Central memory CD8-positive, alpha-beta T cell (primary cell): ENCODE measurements around the gene TRIM40.

ENCODE experiments used
- ATAC-seq: fragments of 150-1000 bp; cut with Tn5 transposase; replicated peaks from 2 replicates; pipeline ENCODE4 v1.10.0; 2022; ENCODE audit warnings: mild to moderate bottlenecking, moderate FRiP score, moderate number of reproducible peaks; ENCODE audit not compliant: poor library complexity, severe bottlenecking; ENCODE audit errors: extremely low read depth
- DNase-seq, 2 donors: peaks; one replicate each; pipeline ENCODE4 v3.0.0; 2021; ENCODE audit warnings: low spot score in 2 of 2
- H3K27ac Mint-ChIP-seq: one replicate; pipeline ENCODE4 v1.8.0; 2022; ENCODE audit warnings: low read depth, mild to moderate bottlenecking, moderate library complexity, mixed read lengths
- H3K27me3 Mint-ChIP-seq: one replicate; pipeline ENCODE4 v1.8.0; 2022; ENCODE audit warnings: mixed read lengths
- H3K36me3 Mint-ChIP-seq: one replicate; pipeline ENCODE4 v1.8.0; 2022; ENCODE audit warnings: mild to moderate bottlenecking, moderate library complexity, mixed read lengths; ENCODE audit not compliant: insufficient read depth
- H3K4me1 Mint-ChIP-seq: one replicate; pipeline ENCODE4 v1.8.0; 2022; ENCODE audit warnings: mixed read lengths
- H3K4me3 Mint-ChIP-seq: one replicate; pipeline ENCODE4 v1.8.0; 2022; ENCODE audit warnings: mild to moderate bottlenecking, moderate library complexity, mixed read lengths
- H3K9me3 Mint-ChIP-seq: one replicate; pipeline ENCODE4 v1.8.0; 2022; ENCODE audit warnings: mixed read lengths

The TRIM40 gene

GRCh38 chr6:30188541-30188940 lies 52.6 kb downstream of the TRIM40 start:
- Mint-ChIP-seq H3K9me3 (no peaks in the 10 kb centered on the region), H3K36me3 (peaks cover 78% of the 10 kb centered on the region), H3K4me3 (no peak overlapping the region), H3K4me1 (peaks cover 5% of the 10 kb centered on the region), H3K27me3 (no peaks in the 10 kb centered on the region), H3K27ac (no peak overlapping the region)
- DNase-seq (no peak), ATAC-seq (no peak)

GRCh38 chr6:30192076-30192475 lies 56.1 kb downstream of the TRIM40 start:
- H3K36me3 Mint-ChIP-seq, result peaks cover 63% of the 10 kb centered on the region
- no peak overlapping the region for H3K4me3 Mint-ChIP-seq
- H3K27ac Mint-ChIP-seq, result peak overlapping the region; percentile 87
- no peaks in the 10 kb centered on the region for H3K9me3 Mint-ChIP-seq
- H3K4me1 Mint-ChIP-seq, result peaks cover 13% of the 10 kb centered on the region
- ATAC-seq, result no peak
- no peaks in the 10 kb centered on the region for H3K27me3 Mint-ChIP-seq
- DNase-seq, result no peak

GRCh38 chr6:30194797-30195690 lies 59.1 kb downstream of the TRIM40 start:
- no peak for ATAC-seq
- Mint-ChIP-seq H3K4me1 (peaks cover 25% of the 10 kb centered on the region), H3K4me3 (no peak overlapping the region), H3K27me3 (no peaks in the 10 kb centered on the region), H3K9me3 (no peaks in the 10 kb centered on the region), H3K36me3 (peaks cover 52% of the 10 kb centered on the region), H3K27ac (peak overlapping the region; percentile 41)
- no peak for DNase-seq

GRCh38 chr6:30195951-30196350 lies 60.0 kb downstream of the TRIM40 start:
- ATAC-seq (no peak), DNase-seq (no peak)
- Mint-ChIP-seq H3K9me3 (no peaks in the 10 kb centered on the region), H3K36me3 (peaks cover 45% of the 10 kb centered on the region), H3K27ac (peak overlapping the region; percentile 41), H3K27me3 (no peaks in the 10 kb centered on the region), H3K4me1 (peaks cover 32% of the 10 kb centered on the region), H3K4me3 (no peak overlapping the region)

GRCh38 chr6:30196376-30196775 lies 60.4 kb downstream of the TRIM40 start:
- peaks cover 43% of the 10 kb centered on the region for H3K36me3 Mint-ChIP-seq
- no peak overlapping the region for H3K27ac Mint-ChIP-seq
- ATAC-seq (no peak), DNase-seq (no peak)
- H3K9me3 Mint-ChIP-seq, result no peaks in the 10 kb centered on the region
- peaks cover 37% of the 10 kb centered on the region for H3K4me1 Mint-ChIP-seq
- H3K27me3 Mint-ChIP-seq, result no peaks in the 10 kb centered on the region
- no peak overlapping the region for H3K4me3 Mint-ChIP-seq
